SKM-1 (cell line): ENCODE results near the gene MCOLN2.
"Not testable (repeated sequence)": the region's sequence is repeated elsewhere in the genome, so short reads cannot be mapped to it uniquely, and the experiment has no call there.

Source experiments
- DNase-seq: peaks from one replicate; lab custom pipeline; 2025; ENCODE audit not compliant: unreplicated experiment; lab: John Stamatoyannopoulos, UW

The MCOLN2 gene

GRCh38 chr1:84986561-84986960, 10.4 kb downstream of the MCOLN2 start:
- DNase-seq = not testable (repeated sequence)

DNA sequence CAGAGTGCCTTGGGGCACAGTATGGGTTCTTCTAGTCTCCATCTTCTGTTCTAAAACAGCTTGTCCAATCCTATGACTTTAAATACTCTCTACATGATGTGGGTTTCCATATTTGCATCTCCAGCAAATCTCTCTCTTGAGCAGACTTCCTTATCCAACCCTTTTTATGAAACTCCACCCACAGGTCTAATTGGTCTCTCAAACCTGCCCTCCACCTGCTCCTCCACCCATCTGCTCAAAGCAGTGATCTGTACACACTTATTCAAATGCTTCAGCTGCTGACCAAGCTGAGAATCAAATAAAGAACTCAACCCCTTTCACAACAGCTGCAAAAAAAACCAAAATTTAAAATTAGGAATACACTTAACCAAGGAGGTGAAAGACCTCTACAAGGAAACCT, 11.5 kb downstream of the MCOLN2 start:
- no peak for DNase-seq

DNA sequence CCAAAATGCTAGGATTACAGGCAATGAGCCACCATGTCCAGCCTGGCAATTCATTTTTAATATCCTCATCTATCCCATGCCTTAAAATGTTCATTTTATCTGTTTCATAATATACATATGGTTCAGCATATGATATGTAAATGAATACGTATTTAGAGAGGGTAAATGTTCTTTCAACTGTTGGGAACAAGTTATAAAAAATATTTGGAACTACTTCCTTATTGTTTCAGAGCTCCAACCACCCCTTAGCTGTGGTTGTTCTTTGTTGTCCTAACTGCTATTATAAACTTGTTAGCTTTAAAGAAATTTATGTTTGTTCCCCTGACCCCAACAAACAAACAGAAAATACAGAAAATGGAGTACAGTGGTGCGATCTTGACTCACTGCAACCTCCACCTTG, 14.5 kb downstream of the MCOLN2 start:
- no peak for DNase-seq

DNA sequence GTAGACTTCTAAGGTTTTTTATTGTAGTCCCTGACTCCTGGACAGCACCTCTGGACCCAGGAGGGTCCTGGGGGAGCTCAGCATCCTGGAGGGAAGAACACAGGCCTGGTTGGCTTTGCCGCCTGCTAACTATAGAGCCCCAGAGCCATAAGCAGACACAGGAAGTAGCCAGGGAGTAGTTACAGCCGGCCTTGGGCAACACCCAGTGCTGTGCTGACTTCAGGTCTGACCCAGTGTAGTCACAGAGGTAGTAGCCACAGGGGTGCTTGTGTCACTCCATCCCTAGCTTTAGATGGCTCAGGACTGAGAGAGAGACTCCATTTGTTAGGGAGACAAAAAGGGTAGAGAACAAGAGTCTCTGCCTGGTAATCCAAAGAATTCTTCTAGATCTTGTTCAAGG, 21.9 kb downstream of the MCOLN2 start:
- DNase-seq = no peak

DNA sequence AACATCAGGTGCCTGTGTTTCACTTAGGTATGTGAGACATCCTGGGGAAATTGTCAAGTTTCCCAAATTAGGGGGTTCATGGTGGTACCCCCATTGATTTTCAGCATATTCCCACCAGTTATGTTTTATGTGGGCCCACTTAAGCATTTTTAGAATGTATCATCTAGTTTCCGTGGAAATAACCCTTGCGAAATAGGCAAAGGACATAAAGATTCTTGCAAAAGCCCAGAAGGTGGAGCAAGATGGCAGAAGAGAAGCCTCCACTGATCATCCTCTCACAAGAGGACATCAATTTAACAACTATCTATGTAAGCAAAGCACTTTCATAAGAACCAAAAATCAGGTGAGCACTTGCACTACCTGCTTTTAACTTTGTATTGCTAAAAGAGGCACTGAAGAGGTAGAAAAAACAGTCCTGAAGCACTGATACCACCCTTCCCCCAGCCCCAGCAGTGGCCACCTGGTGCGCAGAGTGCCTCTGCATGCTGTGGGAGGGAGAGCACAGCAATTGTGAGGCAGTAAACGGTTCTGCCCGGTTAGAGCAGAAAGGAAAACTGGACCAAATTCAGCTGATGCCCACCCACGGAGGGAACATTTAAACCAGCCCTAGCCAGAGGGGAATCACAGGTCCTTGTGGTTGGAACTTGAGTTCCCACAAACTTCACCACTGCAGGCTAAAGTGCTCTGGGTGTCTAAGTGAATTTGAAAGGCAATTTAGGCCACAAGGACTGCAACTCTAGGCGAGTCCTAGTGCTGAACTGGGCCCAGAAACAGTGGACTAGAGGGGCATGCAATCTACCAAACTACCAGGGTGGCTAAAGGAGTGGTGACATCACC, 23.2 kb downstream of the MCOLN2 start:
- no peak for DNase-seq

- no peak for DNase-seq
Measured at GRCh38 chr1:84972377-84972987, 24.4 kb downstream of the MCOLN2 start.

DNA sequence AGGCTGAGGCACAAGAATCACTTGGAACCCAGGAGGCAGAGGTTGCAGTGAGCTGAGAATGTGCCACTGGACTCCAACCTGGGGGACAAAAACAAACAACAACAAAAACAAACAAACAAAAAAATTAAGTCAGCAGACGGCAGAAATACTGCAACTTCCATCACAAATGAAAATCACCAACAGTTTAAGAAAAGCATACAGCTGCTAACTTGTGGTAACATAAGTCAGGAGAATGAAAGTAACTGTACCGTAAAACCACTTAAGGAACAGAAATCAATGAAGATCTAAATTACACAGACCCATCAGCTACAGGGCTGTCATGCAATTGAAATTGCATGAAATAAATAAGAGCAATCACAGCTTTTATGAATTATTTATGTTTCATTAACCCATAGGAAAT, 25.0 kb downstream of the MCOLN2 start:
- DNase-seq = no peak

GRCh38 chr1:84969489-84970250, 27.2 kb downstream of the MCOLN2 start:
- no peak for DNase-seq

- no peak for DNase-seq
Measured at GRCh38 chr1:84968865-84969264, 28.0 kb downstream of the MCOLN2 start.

DNA sequence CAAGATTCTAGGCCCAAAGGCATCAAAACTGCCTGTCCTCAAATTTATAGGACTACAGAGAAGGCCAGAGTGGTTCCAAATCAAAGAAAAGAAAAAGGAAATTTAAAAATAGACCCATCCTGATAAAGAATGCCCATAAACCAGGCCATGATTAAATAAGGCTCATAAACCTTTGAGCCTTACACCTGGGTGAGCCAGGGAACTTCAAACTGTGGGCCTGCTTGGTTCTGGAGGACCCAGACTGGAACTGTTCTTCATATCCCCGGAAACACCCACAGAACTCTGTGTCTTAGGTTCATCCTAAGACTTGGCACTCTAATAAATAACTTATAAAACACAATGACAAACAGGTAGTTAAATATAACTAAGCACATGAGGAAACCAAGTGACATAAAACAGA, 28.8 kb downstream of the MCOLN2 start:
- DNase-seq = no peak

DNA sequence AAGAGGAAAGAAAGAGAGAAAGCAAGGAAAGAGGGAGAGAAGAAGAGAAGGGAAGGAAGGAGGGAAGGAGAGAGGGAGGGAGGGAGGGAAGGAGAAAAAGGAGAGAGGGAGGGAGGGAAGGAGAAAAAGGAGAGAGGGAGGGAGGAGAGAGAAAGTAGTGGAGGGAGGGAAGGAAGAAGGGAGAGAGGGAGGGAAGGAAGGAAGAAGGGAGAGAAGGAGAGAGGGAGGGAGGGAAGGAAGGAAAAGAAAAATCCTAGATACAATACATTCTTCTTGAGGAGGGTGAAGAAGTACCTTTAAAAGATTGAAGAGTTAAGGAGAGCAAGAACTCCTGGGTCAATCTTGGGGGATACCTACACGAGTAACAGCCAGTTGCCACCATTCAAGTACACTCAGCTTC, 29.2 kb downstream of the MCOLN2 start:
- DNase-seq = no peak

DNA sequence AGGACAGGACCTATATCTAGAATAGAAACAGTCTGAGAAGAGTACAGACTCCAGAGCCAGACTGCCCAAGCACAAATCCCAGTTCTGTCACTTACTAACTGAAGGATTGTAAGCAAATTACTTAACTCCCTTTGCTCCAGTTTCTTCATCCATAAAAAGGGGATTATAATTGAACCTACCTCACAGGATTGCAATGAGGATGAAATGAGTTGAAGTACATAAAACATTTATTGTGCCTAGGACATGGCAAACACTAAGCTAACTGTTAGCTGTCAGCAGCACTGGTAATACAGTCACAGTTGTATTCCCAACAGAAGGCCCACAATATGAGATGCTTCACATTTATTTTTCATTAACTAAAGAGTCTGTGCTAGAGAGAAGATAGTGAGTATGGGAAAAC, 33.9 kb downstream of the MCOLN2 start:
- DNase-seq = no peak

GRCh38 chr1:84961316-84961715, 35.6 kb downstream of the MCOLN2 start:
- no peak for DNase-seq

- no peak for DNase-seq
Measured at GRCh38 chr1:84960371-84960770, 36.5 kb downstream of the MCOLN2 start.

- DNase-seq = no peak
Measured at GRCh38 chr1:84959294-84959693, 37.6 kb downstream of the MCOLN2 start.

DNA sequence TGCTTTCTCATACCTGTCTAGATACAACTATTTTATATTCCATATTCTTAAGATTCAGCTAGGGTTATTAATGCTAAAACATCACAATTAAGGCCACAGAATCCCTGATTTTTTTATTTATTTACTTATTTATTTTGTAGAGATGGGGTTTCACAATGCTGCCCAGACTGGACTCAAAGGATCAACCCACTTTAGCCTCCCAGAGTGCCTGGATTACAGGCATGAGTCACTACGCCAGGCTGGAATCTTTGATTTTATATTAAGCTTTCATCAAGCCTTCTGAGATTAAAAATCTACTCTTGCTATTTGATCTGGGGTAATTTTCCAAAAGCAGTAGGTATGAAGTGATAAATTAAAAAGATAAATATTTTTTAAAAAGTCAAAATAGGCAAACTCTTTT, 38.9 kb downstream of the MCOLN2 start:
- DNase-seq = no peak

- DNase-seq = no peak
Measured at GRCh38 chr1:84956655-84957054, 40.3 kb downstream of the MCOLN2 start.

- DNase-seq = no peak
Measured at GRCh38 chr1:84956097-84956496, 40.8 kb downstream of the MCOLN2 start.

GRCh38 chr1:84949664-84950063, 47.2 kb downstream of the MCOLN2 start:
- DNase-seq = no peak

GRCh38 chr1:84947536-84948410, 49.1 kb downstream of the MCOLN2 start:
- no peak for DNase-seq

- DNase-seq = no peak
Measured at GRCh38 chr1:84946631-84947030, 50.3 kb downstream of the MCOLN2 start.
